ENCODE results near the gene ZMAT2.
"Not testable (repeated sequence)": the region's sequence is repeated elsewhere in the genome, so short reads cannot be mapped to it uniquely, and the experiment has no call there.

ZMAT2 gene

GRCh38 chr5:140700177-140701144 is at the start of gene ZMAT2:
TSS of gene ZMAT2 (plus strand) at chr5:140700447. CDS start at chr5:140700461, 14 bp downstream.
- peak; percentile 96 for DNase-seq

- DNase-seq = no peak
Measured at GRCh38 chr5:140658870-140659269, 41.4 kb upstream of the ZMAT2 start.

GRCh38 chr5:140660371-140660770 is 39.9 kb upstream of the ZMAT2 start:
- not testable (repeated sequence) for DNase-seq

- no peak for DNase-seq
Measured at GRCh38 chr5:140664030-140664358, 36.3 kb upstream of the ZMAT2 start.

- peak; percentile 96 for DNase-seq
Measured at GRCh38 chr5:140664359-140665119, 35.7 kb upstream of the ZMAT2 start, which contains the start of gene WDR55. TSS of gene WDR55 (plus strand) at chr5:140664904. CDS start at chr5:140664913, 9 bp downstream.

- DNase-seq = not testable (repeated sequence)
Measured at GRCh38 chr5:140671035-140671434, 29.2 kb upstream of the ZMAT2 start.

GRCh38 chr5:140671472-140672125 is 28.6 kb upstream of the ZMAT2 start:
- DNase-seq = no peak

- no peak for DNase-seq
Measured at GRCh38 chr5:140672455-140673186, 27.6 kb upstream of the ZMAT2 start.

GRCh38 chr5:140673187-140673976 is 26.9 kb upstream of the ZMAT2 start, which contains the start of gene DND1:
TSS of gene DND1 (minus strand) at chr5:140673576. CDS start at chr5:140673542, 34 bp downstream.
- no peak for DNase-seq

GRCh38 chr5:140674211-140674610 is 26.0 kb upstream of the ZMAT2 start:
- no peak for DNase-seq

GRCh38 chr5:140674629-140675028 is 25.6 kb upstream of the ZMAT2 start:
- DNase-seq = no peak

GRCh38 chr5:140677947-140678346 is 22.3 kb upstream of the ZMAT2 start:
- no peak for DNase-seq

GRCh38 chr5:140678993-140679392 is 21.3 kb upstream of the ZMAT2 start:
- DNase-seq = no peak

GRCh38 chr5:140690376-140690932 is 9.8 kb upstream of the ZMAT2 start:
- no peak for DNase-seq

- peak; percentile 86 for DNase-seq
Measured at GRCh38 chr5:140690941-140691924, 9.0 kb upstream of the ZMAT2 start, which contains the start of the genes HARS1 and HARS2. TSS of gene HARS1 (minus strand) at chr5:140691370. CDS start at chr5:140691304, 66 bp downstream. TSS of gene HARS2 (plus strand) at chr5:140691455. CDS start at chr5:140691649, 194 bp downstream.

- no peak for DNase-seq
Measured at GRCh38 chr5:140694276-140694675, 6.0 kb upstream of the ZMAT2 start.

- DNase-seq = no peak
Measured at GRCh38 chr5:140696891-140697492, 3.3 kb upstream of the ZMAT2 start.

GRCh38 chr5:140707812-140708211 is 7.6 kb downstream of the ZMAT2 start:
- DNase-seq = no peak

- not testable (repeated sequence) for DNase-seq
Measured at GRCh38 chr5:140708787-140709186, 8.5 kb downstream of the ZMAT2 start.
